Omental fat pad (tissue), 4 donors: ENCODE data around the gene SLC4A7. TPM values are rescaled to one million over a fixed set of nuclear protein-coding genes. Genes with fewer than 3 reads are reported as not detected.

Experiments
- ATAC-seq: fragments of 150-250 bp; one replicate; pipeline ENCODE4 v1.9.1; 2016; ENCODE audit warnings: mild to moderate bottlenecking, moderate library complexity; ENCODE audit not compliant: low FRiP score
- DNase-seq: peaks from one replicate; pipeline ENCODE4 v3.0.0-alpha.2; 2019; ENCODE audit warnings: low spot score
- CTCF ChIP-seq, 3 donors: fragments of 450-650 bp; IDR thresholded peaks; one replicate each; pipeline ENCODE4 v1.5.1; 2016 to 2017; ENCODE audit warnings: antibody characterized with exemption in 3 of 3, mild to moderate bottlenecking in 3 of 3, moderate library complexity in 2 of 3
- total RNA-seq, 4 donors: library from RNA; depleted of rRNA; stranded (reverse); fragments of >200 nt; gene quantifications; one replicate each; pipeline ENCODE4 v1.1.0, GENCODE V29; 2016

The SLC4A7 gene
- total RNA-seq, 4 donors from 2014 or later, result 25.4 to 101 (median 33.9) TPM

GRCh38 chr3:27360113-27361078, 123.8 kb downstream of the SLC4A7 start:
- ATAC-seq (no peak), DNase-seq (no peak)
- no peak for TF ChIP-seq CTCF (IDR thresholded peaks at IDR 0.05)

GRCh38 chr3:27358372-27358771, 125.8 kb downstream of the SLC4A7 start:
- ATAC-seq (no peak), DNase-seq (no peak)
- TF ChIP-seq CTCF (IDR thresholded peaks at IDR 0.05), result no peak

- DNase-seq (no peak), ATAC-seq (no peak)
- TF ChIP-seq CTCF (IDR thresholded peaks at IDR 0.05), result no peak
Measured at GRCh38 chr3:27357665-27358258, 126.4 kb downstream of the SLC4A7 start.

- ATAC-seq, result no peak
- no peak for DNase-seq
- TF ChIP-seq CTCF (IDR thresholded peaks at IDR 0.05), result no peak
Measured at GRCh38 chr3:27356976-27357375, 127.2 kb downstream of the SLC4A7 start.

- DNase-seq (no peak), ATAC-seq (no peak)
- no peak for TF ChIP-seq CTCF (IDR thresholded peaks at IDR 0.05)
Measured at GRCh38 chr3:27354588-27355203, 129.5 kb downstream of the SLC4A7 start.

GRCh38 chr3:27354161-27354560, 130.0 kb downstream of the SLC4A7 start:
- no peak for ATAC-seq
- DNase-seq, result no peak
- TF ChIP-seq CTCF (IDR thresholded peaks at IDR 0.05), result no peak
